Endothelial cell of umbilical vein (primary cell): Measurements from ENCODE around the gene DUSP8. TPM values are rescaled to one million over a fixed set of nuclear protein-coding genes. Genes with fewer than 3 reads are reported as not detected.

Experiments
- BruUV-seq: library from RNA; stranded (reverse); fragments of 400-500 nt; replicated peaks from 2 replicates; lab custom pipeline; 2021; lab: Mats Ljungman, UMichigan
- CTCF ChIA-PET: fragments of 300-600, 350-600 bp; sonication (Branson Sonifier 250); formaldehyde crosslinking; loops from one replicate; lab custom pipeline; 2021; ENCODE audit warnings: antibody characterized with exemption, inconsistent platforms; lab: Charles Lee
- POLR2A ChIA-PET: fragments of 300-600, 350-600 bp; sonication (Branson Sonifier 250); formaldehyde crosslinking; loops from one replicate; lab custom pipeline; 2021; ENCODE audit warnings: antibody characterized with exemption, inconsistent platforms; lab: Charles Lee
- DNase-seq: peaks from one replicate; pipeline ENCODE4 v3.0.0-alpha.2; 2011; ENCODE audit warnings: low read depth, low spot score
- FAIRE-seq: peaks from 2 replicates; lab custom pipeline; 2011; peaks lifted over from hg19 to GRCh38; lab: Jason Lieb, UNC
- H2AFZ ChIP-seq: 2 replicates; pipeline ENCODE4 v1.6.0; 2012; ENCODE audit warnings: low read depth, low read length, control low read depth, inconsistent platforms
- H3K27ac ChIP-seq: 2 replicates; pipeline ENCODE4 v1.5.1; 2011; ENCODE audit warnings: low read depth, mild to moderate bottlenecking, control low read depth, low read length, moderate library complexity; ENCODE audit not compliant: insufficient read depth
- H3K27me3 ChIP-seq, 2 experiments: 2 replicates each; pipeline versions ENCODE4 v1.6.0 to v1.6.1; 2011; ENCODE audit warnings: low read length in 2 of 2, mixed read lengths in 1 of 2; ENCODE audit not compliant: control insufficient read depth in 2 of 2, insufficient read depth in 2 of 2
- H3K36me3 ChIP-seq, 2 experiments: 2 replicates in 1 of 2; 3 replicates in 1 of 2; pipeline ENCODE4 v1.5.1; 2011; ENCODE audit warnings: low read length in 2 of 2, mild to moderate bottlenecking in 1 of 2, moderate library complexity in 1 of 2; ENCODE audit not compliant: control insufficient read depth in 2 of 2, insufficient read depth in 2 of 2; ENCODE audit errors: extremely low read depth in 1 of 2
- H3K4me1 ChIP-seq: 3 replicates; pipeline ENCODE4 v1.5.1; 2011; ENCODE audit warnings: mild to moderate bottlenecking, low read length; ENCODE audit not compliant: control insufficient read depth, insufficient read depth; ENCODE audit errors: extremely low read depth
- H3K4me2 ChIP-seq: 2 replicates; pipeline ENCODE4 v1.6.1; 2011; ENCODE audit warnings: low read length, control low read depth, mixed read lengths; ENCODE audit not compliant: insufficient read depth
- H3K4me3 ChIP-seq, 3 experiments: fragments of 200-600 bp in 1 of 3; sonication (generic), shearing (Covaris generic) in 1 of 3; replicated peaks in 1 of 3; 2 replicates each; pipeline ENCODE4 v1.5.1; 2011 to 2016; ENCODE audit warnings: control low read depth in 3 of 3, low read length in 3 of 3, mild to moderate bottlenecking in 2 of 3, inconsistent platforms in 1 of 3, low read depth in 1 of 3, moderate library complexity in 1 of 3; ENCODE audit not compliant: insufficient read depth in 1 of 3
- H3K79me2 ChIP-seq: 2 replicates; pipeline ENCODE4 v1.6.0; 2012; ENCODE audit warnings: low read length, inconsistent platforms; ENCODE audit not compliant: control insufficient read depth, insufficient read depth
- H3K9ac ChIP-seq: replicated peaks from 2 replicates; pipeline ENCODE3; 2011; ENCODE audit warnings: low read length, control low read depth; ENCODE audit not compliant: insufficient read depth; ENCODE audit errors: extremely low read depth
- H3K9me1 ChIP-seq: replicated peaks from 3 replicates; pipeline ENCODE4 v1.6.0; 2011; ENCODE audit warnings: mild to moderate bottlenecking, low read length; ENCODE audit not compliant: control insufficient read depth, insufficient read depth; ENCODE audit errors: extremely low read depth
- H3K9me3 ChIP-seq: replicated peaks from 2 replicates; pipeline ENCODE4 v1.5.1; 2012; ENCODE audit warnings: low read length, inconsistent platforms; ENCODE audit not compliant: control insufficient read depth, insufficient read depth
- H4K20me1 ChIP-seq: replicated peaks from 2 replicates; pipeline ENCODE3; 2011; ENCODE audit warnings: mild to moderate bottlenecking, low read length; ENCODE audit not compliant: control insufficient read depth, insufficient read depth; ENCODE audit errors: extremely low read depth
- CTCF ChIP-seq, 2 donors: IDR thresholded peaks; 1 replicate in 1 of 2; 2 replicates in 1 of 2; pipeline ENCODE4 v1.5.1; 2011; ENCODE audit warnings: low read length in 2 of 2, mild to moderate bottlenecking in 2 of 2, moderate library complexity in 2 of 2, control low read depth in 1 of 2, inconsistent platforms in 1 of 2, low read depth in 1 of 2; ENCODE audit not compliant: insufficient read depth in 1 of 2; ENCODE audit errors: extremely low read depth in 1 of 2
- EZH2 ChIP-seq: IDR thresholded peaks from 2 replicates; pipeline ENCODE4 v1.6.1; 2012; ENCODE audit warnings: borderline replicate concordance, low read depth, mild to moderate bottlenecking, moderate library complexity, low read length, inconsistent platforms; ENCODE audit not compliant: severe bottlenecking
- FOS ChIP-seq: IDR thresholded peaks from 2 replicates; pipeline ENCODE4 v1.6.1; 2011; ENCODE audit warnings: mild to moderate bottlenecking, low read length, moderate library complexity, borderline replicate concordance; ENCODE audit not compliant: insufficient read depth
- GATA2 ChIP-seq: IDR thresholded peaks from 2 replicates; pipeline ENCODE4 v1.7.0; 2011; ENCODE audit warnings: low read depth, mild to moderate bottlenecking, moderate library complexity, mixed read lengths, low read length; ENCODE audit not compliant: insufficient read length, insufficient read depth
- JUN ChIP-seq: IDR thresholded peaks from 2 replicates; pipeline ENCODE4 v1.6.1; 2011; ENCODE audit warnings: borderline replicate concordance, low read depth; ENCODE audit not compliant: insufficient read length, insufficient read depth
- MAX ChIP-seq: IDR thresholded peaks from 2 replicates; pipeline ENCODE4 v1.6.1; 2011; ENCODE audit not compliant: insufficient read depth, insufficient read length
- MYC ChIP-seq: IDR thresholded peaks from one replicate; pipeline ENCODE4 v1.6.1; 2011; ENCODE audit warnings: mild to moderate bottlenecking, low read depth, low read length
- POLR2A ChIP-seq: IDR thresholded peaks from 2 replicates; pipeline ENCODE4 v1.6.1; 2012; ENCODE audit warnings: low read depth, mild to moderate bottlenecking, control low read depth, low read length
- POLR2AphosphoS5 ChIP-seq: IDR thresholded peaks from 2 replicates; pipeline ENCODE4 v1.6.1; 2012; ENCODE audit warnings: low read depth, mild to moderate bottlenecking, control low read depth, low read length, moderate library complexity; ENCODE audit not compliant: insufficient read depth
- dilution Hi-C: fragments of 300-500 bp; cut with MboI; formaldehyde crosslinking; loops from one replicate; pipeline ENCODE4 v1.15.0; 2019; ENCODE audit warnings: low sequenced_read_pairs; ENCODE audit not compliant: extremely low pct_ligation_motif_present
- intact Hi-C: fragments of 100-400 bp; cut with micrococcal nuclease; formaldehyde crosslinking; loops from one replicate; pipeline ENCODE4 v1.10.0; 2022
- polyA plus RNA-seq, 4 experiments: library from polyadenylated mRNA; depleted of rRNA in 3 of 4; stranded (reverse) in 3 of 4; unstranded in 1 of 4; fragments of >200 nt; gene quantifications; 2 replicates each; pipeline versions ENCODE4 v1.2.1 to v1.2.3, GENCODE V29; 2011 to 2012; ENCODE audit warnings: missing spikeins in 1 of 4
- total RNA-seq: library from RNA; stranded (reverse); gene quantifications from 2 replicates; pipeline ENCODE4 v1.2.3, GENCODE V29; 2021

The DUSP8 gene
- total and polyA plus RNA-seq, 2 donors (not counting 3 experiments of a cell fraction or from before 2014, with no cell fraction given) = 4.6 to 5.9 TPM

GRCh38 chr11:1600626-1601025 is 28.6 kb upstream of the DUSP8 start:
- Histone ChIP-seq H3K79me2 (no peaks in the 10 kb centered on the region), H3K27ac (no peak overlapping the region), H3K9me3 (no peaks in the 10 kb centered on the region), H3K4me3 (no peak overlapping the region), H3K27me3 (peaks cover 0 to 5% of the 10 kb centered on the region in 2 experiments), H3K9ac (no peak overlapping the region), H3K36me3 (no peaks in the 10 kb centered on the region), H2AFZ (no peak overlapping the region), H4K20me1 (no peaks in the 10 kb centered on the region), H3K9me1 (no peaks in the 10 kb centered on the region), H3K4me2 (no peak overlapping the region), H3K4me1 (no peaks in the 10 kb centered on the region)
- CTCF ChIA-PET = no interaction called here
- no TSS peak for BruUV-seq
- DNase-seq (no peak), FAIRE-seq (no peak)
- POLR2A ChIA-PET = no interaction called here
- intact Hi-C loops (loop anchor here (1.0 kb wide), 1 partner anchor 19 kb away; no protein-coding TSS in a partner anchor), dilution Hi-C loops (no loop called here)
- TF ChIP-seq MYC (no peak), JUN (no peak), EZH2 (no peak), POLR2A (no peak), FOS (no peak), POLR2AphosphoS5 (no peak), CTCF (IDR thresholded peaks at IDR 0.05; ENCODE audit: extremely low read depth in 1 of 2, insufficient read depth in 1 of 2, low read depth in 1 of 2, low read length in 2 of 2) (no peak), GATA2 (no peak), MAX (no peak)
